ENCODE results near the gene CDH20. TPM values are rescaled to one million over a fixed set of nuclear protein-coding genes. Genes with fewer than 3 reads are reported as not detected.

Gene CDH20
- polyA plus RNA-seq, 2 of the 4 experiments (the other 2 are of a cell fraction) = not detected

DNA sequence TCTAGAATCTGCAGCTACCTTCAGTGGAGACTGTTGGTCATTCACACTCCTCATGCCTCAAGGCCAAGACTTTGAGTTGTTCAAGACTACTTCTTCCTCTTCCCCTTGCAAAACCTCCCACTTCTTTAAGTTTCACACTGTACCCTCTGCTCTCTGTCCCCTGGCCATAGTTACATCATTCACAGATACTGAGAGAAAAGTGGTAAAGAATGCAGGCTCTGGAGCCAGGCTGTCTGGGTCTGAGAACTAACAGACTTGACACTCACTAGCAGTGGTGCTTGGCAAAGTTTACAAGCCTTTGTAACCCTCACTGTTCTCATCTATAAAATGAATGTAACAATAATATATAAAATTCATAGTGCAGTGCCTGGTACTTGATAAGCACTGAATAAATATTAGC, 61.8 kb downstream of the CDH20 start:
- CTCF ChIA-PET = no interaction called here
- H3K9me3 ChIP-seq = no peaks in the 10 kb centered on the region
- DNase-seq (ENCODE audit: low read depth in 1 of 2, low spot score in 1 of 2) = no peak
- no peak for FAIRE-seq
- no peak overlapping the region for H3K4me3 ChIP-seq
- H3K4me1 ChIP-seq = no peaks in the 10 kb centered on the region
- no peak for ATAC-seq
- H3K4me2 ChIP-seq = no peak overlapping the region
- no peak overlapping the region for H3K27ac ChIP-seq
- TF ChIP-seq KDM5A (IDR thresholded peaks at IDR 0.05) (no peak), ZC3H11A (IDR thresholded peaks at IDR 0.05) (no peak), CBX8 (IDR thresholded peaks at IDR 0.05) (no peak), ZNF302 (CRISPR knock-in tag; IDR thresholded peaks at IDR 0.05) (no peak), FOSL2 (IDR thresholded peaks at IDR 0.05) (no peak), FOSL2 (CRISPR knock-in tag; IDR thresholded peaks at IDR 0.05) (no peak), BCL3 (IDR thresholded peaks at IDR 0.05) (no peak), KDM1A (IDR thresholded peaks at IDR 0.05; ENCODE audit: low read depth) (no peak), FOSB (CRISPR knock-in tag; IDR thresholded peaks at IDR 0.05) (no peak), MYC (IDR thresholded peaks at IDR 0.05; ENCODE audit: borderline replicate concordance, low read length) (no peak), BHLHE40 (IDR thresholded peaks at IDR 0.05; ENCODE audit: low read depth, low read length) (no peak), JUNB (IDR thresholded peaks at IDR 0.05) (no peak), NPAS2 (CRISPR knock-in tag; IDR thresholded peaks at IDR 0.05; ENCODE audit: borderline replicate concordance) (no peak), ATOH8 (CRISPR knock-in tag; IDR thresholded peaks at IDR 0.05; ENCODE audit: low read depth) (no peak), RARB (CRISPR knock-in tag; IDR thresholded peaks at IDR 0.05) (no peak), MAFK (IDR thresholded peaks at IDR 0.05; ENCODE audit: partially characterized antibody) (no peak), NR3C1 (IDR thresholded peaks at IDR 0.05) (no peak)
- TF ChIP-seq, protein P1, sequence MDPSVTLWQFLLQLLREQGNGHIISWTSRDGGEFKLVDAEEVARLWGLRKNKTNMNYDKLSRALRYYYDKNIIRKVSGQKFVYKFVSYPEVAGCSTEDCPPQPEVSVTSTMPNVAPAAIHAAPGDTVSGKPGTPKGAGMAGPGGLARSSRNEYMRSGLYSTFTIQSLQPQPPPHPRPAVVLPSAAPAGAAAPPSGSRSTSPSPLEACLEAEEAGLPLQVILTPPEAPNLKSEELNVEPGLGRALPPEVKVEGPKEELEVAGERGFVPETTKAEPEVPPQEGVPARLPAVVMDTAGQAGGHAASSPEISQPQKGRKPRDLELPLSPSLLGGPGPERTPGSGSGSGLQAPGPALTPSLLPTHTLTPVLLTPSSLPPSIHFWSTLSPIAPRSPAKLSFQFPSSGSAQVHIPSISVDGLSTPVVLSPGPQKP (IDR thresholded peaks at IDR 0.05; ENCODE audit: low read depth, low read length) = no peak
- TF ChIP-seq, protein P2, sequence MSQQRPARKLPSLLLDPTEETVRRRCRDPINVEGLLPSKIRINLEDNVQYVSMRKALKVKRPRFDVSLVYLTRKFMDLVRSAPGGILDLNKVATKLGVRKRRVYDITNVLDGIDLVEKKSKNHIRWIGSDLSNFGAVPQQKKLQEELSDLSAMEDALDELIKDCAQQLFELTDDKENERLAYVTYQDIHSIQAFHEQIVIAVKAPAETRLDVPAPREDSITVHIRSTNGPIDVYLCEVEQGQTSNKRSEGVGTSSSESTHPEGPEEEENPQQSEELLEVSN (IDR thresholded peaks at IDR 0.05; ENCODE audit: borderline replicate concordance, low read depth) = no peak
- POLR2A ChIA-PET = no interaction called here

- FAIRE-seq = no peak
- Histone ChIP-seq H3K4me2 (no peak overlapping the region), H3K27ac (no peak overlapping the region), H3K4me1 (no peaks in the 10 kb centered on the region), H3K4me3 (no peak overlapping the region), H3K9me3 (no peaks in the 10 kb centered on the region)
- TF ChIP-seq, protein P3, sequence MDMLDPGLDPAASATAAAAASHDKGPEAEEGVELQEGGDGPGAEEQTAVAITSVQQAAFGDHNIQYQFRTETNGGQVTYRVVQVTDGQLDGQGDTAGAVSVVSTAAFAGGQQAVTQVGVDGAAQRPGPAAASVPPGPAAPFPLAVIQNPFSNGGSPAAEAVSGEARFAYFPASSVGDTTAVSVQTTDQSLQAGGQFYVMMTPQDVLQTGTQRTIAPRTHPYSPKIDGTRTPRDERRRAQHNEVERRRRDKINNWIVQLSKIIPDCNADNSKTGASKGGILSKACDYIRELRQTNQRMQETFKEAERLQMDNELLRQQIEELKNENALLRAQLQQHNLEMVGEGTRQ (IDR thresholded peaks at IDR 0.05) = no peak
- no peak for TF ChIP-seq CBX2 (IDR thresholded peaks at IDR 0.05; ENCODE audit: borderline replicate concordance, low read depth)
- no peak for TF ChIP-seq HOXB13 (CRISPR knock-in tag; IDR thresholded peaks at IDR 0.05; ENCODE audit: low read depth)
- TF ChIP-seq ATOH8 (CRISPR knock-in tag; IDR thresholded peaks at IDR 0.05; ENCODE audit: low read depth) = no peak
- no peak for TF ChIP-seq RAD21 (conservative IDR thresholded peaks at IDR 0.05 in 1 of 2, IDR thresholded peaks at IDR 0.05 in 1 of 2)
- no peak for TF ChIP-seq POLR2A (IDR thresholded peaks at IDR 0.05; ENCODE audit: low read length)
- no peak for TF ChIP-seq HOXA7 (CRISPR knock-in tag; IDR thresholded peaks at IDR 0.05)
- TF ChIP-seq RFX5 (IDR thresholded peaks at IDR 0.05) = no peak
- no peak for TF ChIP-seq REST (IDR thresholded peaks at IDR 0.05)
- TF ChIP-seq POLR2AphosphoS2 (conservative IDR thresholded peaks at IDR 0.05; ENCODE audit: low read length) = no peak
- 0% methylated on average over 3 of the region's 3 CpGs for WGBS (ENCODE audit: missing lambda C conversion rate)
- no peak for DNase-seq (ENCODE audit: low read depth in 1 of 2, low spot score in 1 of 2)
- ChIA-PET POLR2A (no interaction called here), CTCF (no interaction called here)
- no peak for ATAC-seq
Measured at GRCh38 chr18:61397222-61397621, 64.0 kb downstream of the CDH20 start.

All from A549 (cell line).